Stimulated activated CD4-positive, alpha-beta T cell treated with anti-CD3 and anti-CD28 coated beads, TNF-alpha, amount 100 ng/mL, for 1 hour (primary cell): ENCODE data around the gene FIG4.
"Not testable (repeated sequence)": the region's sequence is repeated elsewhere in the genome, so short reads cannot be mapped to it uniquely, and the experiment has no call there.

Experiments
- DNase-seq, 3 donors: peaks; one replicate each; pipeline ENCODE4 v3.0.0-alpha.2; 2020; ENCODE audit warnings: low read depth in 3 of 3, low spot score in 1 of 3

The FIG4 gene

GRCh38 chr6:109759098-109759955 lies 68.2 kb downstream of the FIG4 start:
- DNase-seq = no peak

- no peak for DNase-seq
These were observed 69.1 kb downstream of the FIG4 start for GRCh38 chr6:109760208-109760607.

- DNase-seq = no peak
These were observed 71.1 kb downstream of the FIG4 start for GRCh38 chr6:109762166-109762565.

GRCh38 chr6:109762769-109763441 lies 71.8 kb downstream of the FIG4 start:
- DNase-seq = no peak

- DNase-seq = no peak
These were observed 75.1 kb downstream of the FIG4 start for GRCh38 chr6:109766167-109766566.

GRCh38 chr6:109767961-109768360 lies 76.9 kb downstream of the FIG4 start:
- DNase-seq = no peak

- no peak for DNase-seq
These were observed 77.4 kb downstream of the FIG4 start for GRCh38 chr6:109768485-109768884.

- no peak for DNase-seq
These were observed 78.1 kb downstream of the FIG4 start for GRCh38 chr6:109769213-109769612.

GRCh38 chr6:109770047-109770446 lies 79.0 kb downstream of the FIG4 start:
- DNase-seq = no peak

- no peak for DNase-seq
These were observed 79.7 kb downstream of the FIG4 start for GRCh38 chr6:109770779-109771178.

GRCh38 chr6:109771939-109772755 lies 81.1 kb downstream of the FIG4 start:
- DNase-seq = not testable (repeated sequence)

- no peak for DNase-seq
These were observed 81.9 kb downstream of the FIG4 start for GRCh38 chr6:109772883-109773431.

- no peak for DNase-seq
These were observed 89.9 kb downstream of the FIG4 start for GRCh38 chr6:109781001-109781400.

- no peak for DNase-seq
These were observed 91.4 kb downstream of the FIG4 start for GRCh38 chr6:109782491-109782999.

GRCh38 chr6:109783250-109783986 lies 92.3 kb downstream of the FIG4 start:
- no peak for DNase-seq

GRCh38 chr6:109787312-109787711 lies 96.2 kb downstream of the FIG4 start:
- DNase-seq = no peak

- no peak for DNase-seq
These were observed 97.6 kb downstream of the FIG4 start for GRCh38 chr6:109788687-109789086.

- DNase-seq = no peak
These were observed 99.0 kb downstream of the FIG4 start for GRCh38 chr6:109790131-109790530.

GRCh38 chr6:109791301-109791700 lies 100.2 kb downstream of the FIG4 start:
- no peak for DNase-seq

- DNase-seq = no peak
These were observed 101.9 kb downstream of the FIG4 start for GRCh38 chr6:109793021-109793420.
